Neuronal stem cell (in vitro differentiated cells): Measurements from ENCODE around the gene MAP3K7CL.

Experiments
- DNase-seq: peaks from one replicate; pipeline ENCODE4 v3.0.0-alpha.2; 2013; ENCODE audit warnings: low spot score
- H2AFZ ChIP-seq: one replicate; pipeline ENCODE4 v1.6.1; 2013; ENCODE audit warnings: mild to moderate bottlenecking, low read length, inconsistent platforms
- H2AK5ac ChIP-seq: 2 replicates; pipeline ENCODE4 v1.6.1; 2013; ENCODE audit warnings: low read depth, mild to moderate bottlenecking, inconsistent platforms, low read length, moderate library complexity, mixed read lengths
- H2BK120ac ChIP-seq: 2 replicates; pipeline ENCODE4 v1.6.1; 2013; ENCODE audit warnings: low read depth, mild to moderate bottlenecking, inconsistent platforms, low read length, moderate library complexity, mixed read lengths
- H2BK12ac ChIP-seq: one replicate; pipeline ENCODE4 v1.6.1; 2013; ENCODE audit warnings: low read length, inconsistent platforms
- H2BK15ac ChIP-seq: 2 replicates; pipeline ENCODE4 v1.6.1; 2013; ENCODE audit warnings: mild to moderate bottlenecking, low read length, inconsistent platforms, mixed read lengths
- H2BK5ac ChIP-seq: one replicate; pipeline ENCODE4 v1.6.1; 2013; ENCODE audit warnings: inconsistent platforms, mild to moderate bottlenecking, low read length, moderate library complexity
- H3K14ac ChIP-seq: one replicate; pipeline ENCODE4 v1.6.1; 2013; ENCODE audit warnings: low read length, inconsistent platforms
- H3K18ac ChIP-seq: 2 replicates; pipeline ENCODE4 v1.6.1; 2013; ENCODE audit warnings: low read length, inconsistent platforms
- H3K23ac ChIP-seq: 2 replicates; pipeline ENCODE4 v1.6.1; 2013; ENCODE audit warnings: low read depth, mild to moderate bottlenecking, mixed read lengths, low read length, inconsistent platforms; ENCODE audit not compliant: poor library complexity
- H3K27ac ChIP-seq: replicated peaks from 3 replicates; pipeline ENCODE4 v1.5.1; 2013; ENCODE audit warnings: low read length, inconsistent platforms
- H3K27me3 ChIP-seq, 3 experiments: 2 replicates each; pipeline ENCODE4 v1.6.1; 2013; ENCODE audit warnings: low read length in 3 of 3, mild to moderate bottlenecking in 2 of 3, inconsistent platforms in 1 of 3, low read depth in 1 of 3, mixed read lengths in 1 of 3, moderate library complexity in 1 of 3; ENCODE audit not compliant: control insufficient read depth in 3 of 3, insufficient read depth in 3 of 3
- H3K36me3 ChIP-seq, 2 donors: replicated peaks in 1 of 2; 2 replicates each; pipeline ENCODE4 v1.6.1; 2013; ENCODE audit warnings: low read length in 2 of 2; ENCODE audit not compliant: control insufficient read depth in 2 of 2, insufficient read depth in 2 of 2
- H3K4ac ChIP-seq: 2 replicates; pipeline ENCODE4 v1.6.1; 2013; ENCODE audit warnings: inconsistent platforms, mild to moderate bottlenecking, low read length, moderate library complexity
- H3K4me1 ChIP-seq, 2 donors: 1 replicate in 1 of 2; 2 replicates in 1 of 2; pipeline ENCODE4 v1.6.1; 2013; ENCODE audit warnings: low read length in 2 of 2, low read depth in 1 of 2; ENCODE audit not compliant: control insufficient read depth in 2 of 2, insufficient read depth in 1 of 2
- H3K4me2 ChIP-seq: one replicate; pipeline ENCODE4 v1.6.1; 2013; ENCODE audit warnings: mild to moderate bottlenecking, low read length, inconsistent platforms; ENCODE audit not compliant: insufficient read depth, poor library complexity, severe bottlenecking
- H3K4me3 ChIP-seq, 2 donors: 2 replicates each; pipeline ENCODE4 v1.5.1; 2013; ENCODE audit warnings: low read length in 2 of 2, mild to moderate bottlenecking in 2 of 2, inconsistent platforms in 1 of 2, moderate library complexity in 1 of 2
- H3K79me1 ChIP-seq: one replicate; pipeline ENCODE4 v1.6.1; 2013; ENCODE audit warnings: low read depth, mild to moderate bottlenecking, inconsistent platforms, low read length, moderate library complexity
- H3K9ac ChIP-seq: one replicate; pipeline ENCODE4 v1.6.1; 2013; ENCODE audit warnings: mild to moderate bottlenecking, low read depth, low read length, inconsistent platforms; ENCODE audit not compliant: poor library complexity
- H3K9me3 ChIP-seq, 2 donors: replicated peaks in 1 of 2; 2 replicates each; pipeline versions ENCODE3 to v1.6.1; 2013; ENCODE audit warnings: low read length in 2 of 2, mild to moderate bottlenecking in 2 of 2, inconsistent platforms in 1 of 2, low read depth in 1 of 2, mixed read lengths in 1 of 2, moderate library complexity in 1 of 2; ENCODE audit not compliant: control insufficient read depth in 2 of 2, insufficient read depth in 1 of 2
- H4K8ac ChIP-seq: one replicate; pipeline ENCODE4 v1.6.1; 2013; ENCODE audit warnings: low read depth, mild to moderate bottlenecking, inconsistent platforms, low read length, moderate library complexity
- H4K91ac ChIP-seq: one replicate; pipeline ENCODE4 v1.6.1; 2013; ENCODE audit warnings: low read length, low read depth, mild to moderate bottlenecking, inconsistent platforms; ENCODE audit not compliant: poor library complexity
- WGBS, 2 donors: extraction: QIAGEN DNeasy Blood & Tissue Kit; methylation state at CpG; one replicate each; pipeline ENCODE4 v1.1.7; 2013; ENCODE audit warnings: missing lambda C conversion rate in 2 of 2, mixed read lengths in 1 of 2; ENCODE audit not compliant: insufficient read length in 2 of 2, insufficient replicate concordance in 1 of 2; ENCODE audit errors: extremely low coverage in 2 of 2; 5-methylcytosine and 5-hydroxymethylcytosine counted together

The MAP3K7CL gene

GRCh38 chr21:29195981-29196669 is 65.7 kb downstream of the MAP3K7CL start:
- H4K91ac ChIP-seq, result no peak overlapping the region
- peaks cover 0 to 9% of the 10 kb centered on the region in 2 donors for H3K4me1 ChIP-seq
- H3K27ac ChIP-seq, result no peak overlapping the region
- H3K4me3 ChIP-seq, result no peak overlapping the region
- no peaks in the 10 kb centered on the region for H3K79me1 ChIP-seq
- H2BK12ac ChIP-seq, result no peak overlapping the region
- no peak overlapping the region for H4K8ac ChIP-seq
- H3K23ac ChIP-seq, result no peak overlapping the region
- no peak overlapping the region for H3K4ac ChIP-seq
- H2AFZ ChIP-seq, result no peak overlapping the region
- peaks cover 0 to 4% of the 10 kb centered on the region in 2 donors for H3K9me3 ChIP-seq
- H2BK15ac ChIP-seq, result no peak overlapping the region
- H3K36me3 ChIP-seq, result no peaks in the 10 kb centered on the region
- no peak overlapping the region for H2AK5ac ChIP-seq
- H3K14ac ChIP-seq, result no peak overlapping the region
- WGBS, 2 donors, result no CpG with 5 or more reads among the region's 8 CpGs
- no peak overlapping the region for H3K18ac ChIP-seq
- no peak for DNase-seq
- no peak overlapping the region for H3K9ac ChIP-seq
- H2BK120ac ChIP-seq, result no peak overlapping the region
- no peak overlapping the region for H2BK5ac ChIP-seq
- no peaks in the 10 kb centered on the region for H3K27me3 ChIP-seq
- no peak overlapping the region for H3K4me2 ChIP-seq

GRCh38 chr21:29196670-29197191 is 66.3 kb downstream of the MAP3K7CL start:
- no CpG with 5 or more reads among the region's 5 CpGs for WGBS, 2 donors
- peaks cover 0 to 9% of the 10 kb centered on the region in 2 donors for H3K4me1 ChIP-seq
- no peaks in the 10 kb centered on the region for H3K27me3 ChIP-seq
- no peaks in the 10 kb centered on the region for H3K36me3 ChIP-seq
- no peak overlapping the region for H3K14ac ChIP-seq
- H2BK12ac ChIP-seq, result no peak overlapping the region
- no peak overlapping the region for H4K8ac ChIP-seq
- H2AK5ac ChIP-seq, result no peak overlapping the region
- no peak overlapping the region for H2AFZ ChIP-seq
- H3K9ac ChIP-seq, result no peak overlapping the region
- no peak overlapping the region for H3K4me2 ChIP-seq
- H3K27ac ChIP-seq, result no peak overlapping the region
- no peaks in the 10 kb centered on the region for H3K79me1 ChIP-seq
- no peak overlapping the region for H3K18ac ChIP-seq
- no peak overlapping the region for H2BK120ac ChIP-seq
- H3K4me3 ChIP-seq, result no peak overlapping the region
- H3K23ac ChIP-seq, result no peak overlapping the region
- H3K4ac ChIP-seq, result no peak overlapping the region
- no peak for DNase-seq
- peaks cover 0 to 6% of the 10 kb centered on the region in 2 donors for H3K9me3 ChIP-seq
- H4K91ac ChIP-seq, result no peak overlapping the region
- no peak overlapping the region for H2BK5ac ChIP-seq
- no peak overlapping the region for H2BK15ac ChIP-seq

- no peak overlapping the region for H3K4me2 ChIP-seq
- no peaks in the 10 kb centered on the region for H3K4me1 ChIP-seq
- DNase-seq, result no peak
- H3K79me1 ChIP-seq, result no peaks in the 10 kb centered on the region
- no peak overlapping the region for H3K27ac ChIP-seq
- no peak overlapping the region for H2BK15ac ChIP-seq
- H3K36me3 ChIP-seq, result no peaks in the 10 kb centered on the region
- H2BK120ac ChIP-seq, result no peak overlapping the region
- H3K9ac ChIP-seq, result no peak overlapping the region
- no peak overlapping the region for H2AK5ac ChIP-seq
- H3K14ac ChIP-seq, result no peak overlapping the region
- no peak overlapping the region for H3K18ac ChIP-seq
- H3K9me3 ChIP-seq, result peaks cover 0 to 6% of the 10 kb centered on the region in 2 donors
- no peak overlapping the region for H4K8ac ChIP-seq
- no peak overlapping the region for H2BK12ac ChIP-seq
- H2AFZ ChIP-seq, result no peak overlapping the region
- no peak overlapping the region for H2BK5ac ChIP-seq
- H3K27me3 ChIP-seq, result no peaks in the 10 kb centered on the region
- no peak overlapping the region for H4K91ac ChIP-seq
- H3K23ac ChIP-seq, result no peak overlapping the region
- no peak overlapping the region for H3K4me3 ChIP-seq
- H3K4ac ChIP-seq, result no peak overlapping the region
Measured at GRCh38 chr21:29201186-29201585, 70.7 kb downstream of the MAP3K7CL start.

- no peak overlapping the region for H3K14ac ChIP-seq
- DNase-seq, result no peak
- no peak overlapping the region for H3K4ac ChIP-seq
- no peak overlapping the region for H2BK12ac ChIP-seq
- H2BK15ac ChIP-seq, result no peak overlapping the region
- no peaks in the 10 kb centered on the region for H3K27me3 ChIP-seq
- no peak overlapping the region for H3K4me2 ChIP-seq
- H3K79me1 ChIP-seq, result no peaks in the 10 kb centered on the region
- peaks cover 0 to 6% of the 10 kb centered on the region in 2 donors for H3K9me3 ChIP-seq
- no peak overlapping the region for H2BK120ac ChIP-seq
- H3K23ac ChIP-seq, result no peak overlapping the region
- H3K9ac ChIP-seq, result no peak overlapping the region
- no peak overlapping the region for H2AFZ ChIP-seq
- no peaks in the 10 kb centered on the region for H3K36me3 ChIP-seq
- WGBS, 2 donors, result no CpG with 5 or more reads among the region's 5 CpGs
- no peak overlapping the region for H3K27ac ChIP-seq
- H2AK5ac ChIP-seq, result no peak overlapping the region
- H4K91ac ChIP-seq, result no peak overlapping the region
- H3K4me1 ChIP-seq, result no peaks in the 10 kb centered on the region
- H3K18ac ChIP-seq, result no peak overlapping the region
- H3K4me3 ChIP-seq, result no peak overlapping the region
- no peak overlapping the region for H4K8ac ChIP-seq
- H2BK5ac ChIP-seq, result no peak overlapping the region
Measured at GRCh38 chr21:29205009-29205408, 74.6 kb downstream of the MAP3K7CL start.
